Activated CD8-positive, alpha-beta memory T cell treated with anti-CD3 and anti-CD28 coated beads for 36 hours (primary cell): ENCODE results near the gene AUTS2. TPM values are rescaled to one million over a fixed set of nuclear protein-coding genes. Genes with fewer than 3 reads are reported as not detected.

ENCODE experiments used
- CTCF ChIA-PET: fragments of 350-600 bp; sonication (Branson Sonifier 250); formaldehyde crosslinking; loops from one replicate; lab custom pipeline; 2021; ENCODE audit warnings: antibody characterized with exemption; lab: Charles Lee
- POLR2A ChIA-PET: fragments of 350-600 bp; sonication (Branson Sonifier 250); formaldehyde crosslinking; loops from one replicate; lab custom pipeline; 2021; ENCODE audit warnings: antibody characterized with exemption; lab: Charles Lee
- total RNA-seq, 2 experiments: library from RNA; stranded (reverse); gene quantifications; one replicate each; pipeline ENCODE4 v1.2.3, GENCODE V29; 2021

The AUTS2 gene
- total RNA-seq, 2 experiments from 2014 or later: 3.4 to 3.5 TPM

DNA sequence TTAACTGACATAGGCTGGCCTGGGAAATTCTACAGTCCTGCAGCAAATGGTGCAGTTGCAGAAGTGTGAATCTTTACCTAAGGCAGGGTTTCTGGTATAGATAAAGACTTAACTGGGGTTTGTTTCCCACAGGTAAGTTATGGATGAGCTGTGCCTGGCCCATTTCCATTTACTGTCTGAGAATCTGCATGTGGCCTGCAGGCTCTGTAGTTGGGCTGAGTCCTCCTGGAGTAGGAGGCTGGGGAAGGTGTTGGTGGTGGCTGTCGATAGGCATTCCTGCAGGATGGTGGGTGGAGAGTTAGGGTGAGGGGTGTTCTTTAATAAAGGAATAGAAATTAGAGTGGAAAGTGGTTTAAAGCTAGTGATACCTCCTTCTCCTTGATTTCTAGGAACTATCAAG is 193.5 kb downstream of the AUTS2 start:
- ChIA-PET CTCF (no interaction called here), POLR2A (no interaction called here)

DNA sequence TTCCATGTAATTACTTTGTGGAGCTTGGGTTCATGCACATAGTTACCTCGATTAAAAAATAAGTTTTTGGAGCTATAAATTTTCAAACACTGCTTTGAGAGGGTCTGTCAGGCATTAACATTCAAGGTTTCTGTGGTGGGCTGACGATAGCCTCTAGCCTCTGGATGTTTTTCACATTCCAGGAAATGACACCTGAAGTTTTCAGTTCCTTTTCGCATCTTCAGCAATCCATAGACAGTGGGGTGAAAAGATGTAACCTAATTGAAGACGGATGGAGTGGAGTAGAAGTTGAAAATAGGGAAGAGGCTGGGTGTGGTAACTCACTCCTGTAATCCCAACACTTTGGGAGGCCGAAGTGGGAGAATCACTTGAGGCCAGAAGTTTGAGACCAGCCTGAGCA is 197.7 kb downstream of the AUTS2 start:
- ChIA-PET CTCF (no interaction called here), POLR2A (no interaction called here)

DNA sequence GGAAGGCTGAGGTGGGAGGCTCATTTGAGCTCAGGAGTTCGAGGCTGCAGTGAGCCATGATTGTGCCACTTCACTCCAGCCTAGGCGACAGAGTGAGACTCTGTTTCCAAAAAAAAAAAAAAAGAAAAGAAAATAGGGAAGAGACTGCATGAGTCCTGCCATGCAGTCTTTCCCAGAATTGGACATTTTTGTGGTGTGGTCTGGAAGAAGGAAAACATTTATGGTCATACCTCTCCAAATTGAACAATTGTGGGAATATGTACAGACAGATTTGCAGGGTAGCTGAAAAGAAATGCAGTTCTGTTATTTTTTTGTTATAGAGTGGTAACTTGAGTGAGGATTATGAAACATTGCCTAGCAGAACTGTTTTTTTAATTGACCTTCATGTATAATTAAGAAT is 198.1 kb downstream of the AUTS2 start:
- ChIA-PET CTCF (no interaction called here), POLR2A (no interaction called here)

DNA sequence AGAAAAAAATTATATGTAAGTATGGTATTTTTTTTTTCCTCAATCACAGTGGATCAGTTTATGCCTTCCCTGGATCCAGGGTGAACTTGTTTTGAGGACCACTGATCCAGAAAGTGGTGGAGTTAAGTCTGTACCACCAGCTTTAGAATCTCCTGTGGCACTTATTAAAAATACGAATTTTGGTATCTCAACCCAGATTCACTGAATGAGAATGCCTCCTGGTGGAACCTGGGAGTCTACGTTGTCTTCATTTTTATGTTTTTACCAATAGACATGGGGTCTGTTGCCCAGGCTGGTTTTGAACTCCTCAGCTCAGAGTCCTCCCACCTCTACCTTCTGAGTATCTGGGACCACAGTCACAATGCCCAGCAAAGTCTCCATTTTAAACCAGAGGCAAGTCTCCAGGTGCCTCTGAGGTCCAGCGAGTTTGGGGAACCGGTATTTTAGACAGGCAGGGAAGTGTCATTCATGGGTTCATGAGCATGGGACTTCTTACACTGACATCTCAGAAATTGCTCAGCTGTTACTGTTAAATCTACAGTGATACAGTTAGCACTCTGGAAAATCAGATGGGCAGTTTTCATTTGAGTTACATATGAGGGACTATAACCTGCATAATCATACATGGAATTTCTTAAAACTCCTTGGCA is 200.9 kb downstream of the AUTS2 start:
- CTCF ChIA-PET: no interaction called here
- POLR2A ChIA-PET: no interaction called here

DNA sequence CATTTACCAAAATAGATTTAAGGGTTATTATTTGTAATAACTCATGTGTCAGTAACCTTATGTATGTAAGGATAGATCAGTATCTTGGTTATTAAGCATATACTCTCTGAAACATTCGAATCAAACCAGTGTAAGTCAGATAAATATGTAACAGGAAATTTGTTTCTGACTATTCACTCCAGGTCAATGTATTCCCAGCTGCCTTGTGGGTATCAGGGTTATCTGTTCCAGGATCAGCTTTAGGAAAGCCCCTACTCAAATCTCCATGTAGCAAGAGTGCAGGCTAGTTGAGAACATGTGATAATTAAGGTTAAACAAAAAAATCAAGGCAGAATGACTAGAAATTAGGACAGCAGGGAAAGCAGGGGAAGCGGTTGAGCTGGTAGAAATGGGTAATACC is 201.7 kb downstream of the AUTS2 start:
- CTCF ChIA-PET: no interaction called here
- POLR2A ChIA-PET: no interaction called here

DNA sequence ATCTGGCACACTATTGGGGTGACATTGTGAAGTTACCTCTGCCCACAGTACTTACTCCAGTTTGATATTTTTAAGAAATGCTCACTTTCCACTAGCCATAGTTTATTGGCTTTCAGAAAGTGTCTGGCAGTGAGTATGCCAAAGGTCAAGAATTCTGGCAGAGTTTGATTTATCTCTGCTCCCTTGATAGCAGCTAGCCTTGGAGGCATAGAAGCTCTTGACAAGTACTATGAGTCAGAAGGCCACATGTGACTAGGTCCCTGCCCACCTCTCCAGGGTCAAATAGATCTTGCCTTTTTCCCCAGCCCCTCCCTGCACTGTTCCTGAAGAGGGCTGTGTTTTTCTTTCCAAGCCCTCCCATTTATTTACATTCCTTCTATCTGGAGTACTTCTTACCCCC is 202.2 kb downstream of the AUTS2 start:
- CTCF ChIA-PET: no interaction called here
- POLR2A ChIA-PET: no interaction called here

DNA sequence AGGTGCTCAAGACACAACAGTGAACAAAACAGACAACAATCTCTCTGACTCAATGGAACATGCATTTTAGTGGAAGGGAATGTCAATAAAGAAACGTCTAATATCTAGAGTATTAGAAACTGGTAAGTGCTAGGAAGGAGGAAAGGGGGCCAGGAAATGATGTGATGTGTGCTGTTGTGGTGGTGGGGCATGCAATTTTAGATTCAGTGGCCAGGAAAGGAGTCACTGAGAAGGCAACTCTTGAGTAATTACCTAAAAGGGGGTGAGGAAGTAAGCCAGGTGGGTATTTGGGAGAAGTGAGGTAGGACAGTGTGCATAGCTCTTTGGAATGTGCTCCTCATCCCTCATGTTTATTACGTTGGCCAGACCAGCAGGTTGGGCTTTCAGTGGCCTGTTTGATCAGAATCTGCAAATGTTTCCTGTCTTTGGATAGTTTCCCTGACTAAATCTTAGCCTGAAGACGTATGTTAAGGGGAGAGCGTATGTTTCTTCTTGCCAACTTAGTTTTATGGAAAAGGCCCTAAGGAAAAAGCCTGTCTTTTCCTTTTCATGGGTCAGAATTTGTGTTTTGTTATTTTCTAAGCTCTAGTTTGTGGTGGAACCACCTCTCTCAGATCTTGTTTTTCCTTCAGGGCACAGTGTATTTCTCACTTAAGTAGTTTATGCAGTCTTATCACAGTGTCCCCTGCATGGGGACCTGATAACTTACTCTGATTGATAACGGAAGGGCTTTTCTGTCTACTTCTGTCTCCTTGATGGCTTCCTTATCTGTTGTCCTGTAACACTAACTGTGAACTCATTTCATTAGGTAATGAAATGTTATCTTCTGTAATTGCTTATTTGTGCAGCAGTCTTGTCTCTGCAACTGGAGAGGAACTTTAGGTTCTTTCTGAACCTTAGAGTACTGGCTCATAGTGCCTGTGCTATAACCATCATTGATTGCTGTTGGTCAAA is 203.7 kb downstream of the AUTS2 start:
- ChIA-PET POLR2A (no interaction called here), CTCF (no interaction called here)

DNA sequence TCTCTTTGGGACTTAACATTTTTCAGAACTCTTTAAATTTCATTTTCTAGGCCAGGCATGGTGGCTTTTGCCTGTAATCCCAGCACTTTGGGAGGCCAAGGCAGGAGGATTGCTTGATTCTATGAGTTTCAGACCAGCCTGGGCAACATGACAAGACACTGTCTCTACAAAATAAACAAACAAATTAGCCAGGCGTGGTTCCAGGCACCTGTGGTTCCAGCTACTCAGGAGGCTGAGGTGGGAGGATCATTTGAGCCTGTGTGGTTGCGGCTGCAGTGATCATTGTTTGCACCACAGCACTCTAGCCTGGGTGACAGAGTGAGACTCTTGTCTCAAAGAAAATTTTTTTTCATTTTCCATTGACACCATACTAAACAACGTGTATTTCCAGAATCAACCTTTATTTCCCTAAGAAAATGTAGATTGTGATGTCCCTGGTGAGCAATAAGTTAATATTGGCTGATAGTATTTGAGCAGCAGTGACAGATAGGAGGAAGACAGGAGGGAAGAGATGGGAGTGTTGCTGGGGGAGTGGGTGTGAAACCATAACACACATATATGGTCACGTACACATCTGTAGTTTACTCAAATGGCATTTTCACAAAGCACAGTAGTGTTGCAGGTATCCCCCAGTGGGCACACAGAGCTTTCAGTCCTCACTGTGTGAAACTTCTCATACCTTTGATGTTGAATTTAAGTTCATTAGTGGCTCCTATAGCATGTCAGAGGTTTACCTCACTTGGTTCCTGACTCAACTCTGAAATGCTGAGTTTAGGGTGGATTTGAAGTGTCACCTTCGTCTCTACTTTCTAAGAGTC is 205.6 kb downstream of the AUTS2 start:
- ChIA-PET CTCF (no interaction called here), POLR2A (interaction anchor here (0.8 kb wide), 1 partner anchor 65 kb away, joined by 3 read pairs; no protein-coding TSS in a partner anchor)

DNA sequence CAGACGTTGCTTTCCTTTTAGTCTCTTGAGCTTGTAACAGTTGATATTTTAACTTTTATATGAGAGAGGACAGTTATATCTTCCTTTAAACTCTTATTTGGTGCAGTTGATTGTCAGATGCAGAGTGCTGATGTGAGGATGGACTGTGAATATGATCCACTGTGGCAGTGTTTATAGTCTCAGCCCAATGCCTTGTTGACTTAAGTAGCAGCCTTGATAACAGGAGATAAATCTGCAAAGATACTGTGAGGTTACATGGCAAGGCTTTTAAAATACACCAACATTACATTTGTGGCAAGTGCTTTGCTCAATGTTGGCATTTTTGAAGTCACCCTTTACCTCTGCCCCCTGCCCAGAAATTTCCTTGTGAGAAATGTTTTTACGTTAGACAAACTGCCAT is 206.7 kb downstream of the AUTS2 start:
- ChIA-PET POLR2A (interaction anchor here (0.7 to 0.8 kb wide), 2 partner anchors 20 to 67 kb away, joined by 3 read pairs; no protein-coding TSS in a partner anchor), CTCF (no interaction called here)

DNA sequence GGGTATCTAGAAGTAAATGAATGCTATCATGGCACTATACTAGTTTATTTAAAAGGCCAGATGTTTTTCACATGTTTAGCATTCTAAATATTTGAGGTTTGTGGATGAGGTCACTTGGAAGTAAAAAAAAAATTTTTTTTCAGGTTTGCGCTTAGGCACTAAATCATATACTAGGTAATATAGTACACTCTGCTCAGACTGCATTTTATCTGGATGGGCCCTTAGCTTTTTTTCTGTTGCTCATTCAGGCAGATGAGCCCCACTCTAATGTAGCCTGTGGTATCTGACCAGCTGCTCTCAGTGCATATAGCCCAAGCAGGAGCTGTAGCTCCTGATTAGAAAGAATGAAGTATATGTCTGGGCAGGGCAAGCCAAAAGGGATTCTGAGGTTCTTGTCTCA is 210.1 kb downstream of the AUTS2 start:
- ChIA-PET POLR2A (no interaction called here), CTCF (no interaction called here)

DNA sequence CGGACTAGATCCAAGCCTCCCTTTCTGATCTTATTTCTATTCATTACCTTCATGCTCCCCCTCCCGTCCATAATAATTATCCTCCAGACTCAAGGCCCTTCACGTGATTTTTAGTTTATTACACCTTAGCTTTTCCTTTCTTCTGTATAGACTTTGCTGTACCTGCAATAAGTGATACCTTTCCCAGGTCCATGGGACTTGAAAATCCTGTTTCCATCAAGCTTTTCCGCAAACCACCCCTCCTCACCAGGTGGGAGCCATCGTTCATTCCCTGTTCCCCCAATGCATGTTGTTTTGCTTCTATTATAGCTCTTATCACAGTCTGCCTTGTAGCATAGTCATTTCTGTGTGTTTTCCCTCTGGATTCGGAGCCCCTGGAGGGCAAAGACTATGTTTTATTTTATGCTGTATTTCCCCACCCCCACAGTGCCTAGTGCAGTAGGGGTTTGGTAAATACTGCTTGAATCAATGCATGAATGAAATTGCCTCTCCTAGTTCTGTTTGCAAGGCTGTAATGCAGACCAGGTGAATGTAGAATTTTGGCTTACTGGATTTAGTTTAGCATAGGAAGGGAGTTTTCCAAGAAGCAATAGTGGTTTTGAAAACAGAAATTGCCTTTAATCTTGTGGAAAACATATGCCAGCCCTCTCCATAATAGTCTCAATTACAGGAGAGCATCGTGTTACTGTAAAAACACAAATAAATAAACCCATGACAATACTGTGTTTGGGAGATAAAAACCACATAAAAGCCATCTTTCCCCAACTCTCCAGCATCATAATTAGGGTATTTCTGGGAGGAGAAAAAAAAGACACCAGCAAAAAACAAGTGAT is 213.4 kb downstream of the AUTS2 start:
- ChIA-PET CTCF (no interaction called here), POLR2A (no interaction called here)

DNA sequence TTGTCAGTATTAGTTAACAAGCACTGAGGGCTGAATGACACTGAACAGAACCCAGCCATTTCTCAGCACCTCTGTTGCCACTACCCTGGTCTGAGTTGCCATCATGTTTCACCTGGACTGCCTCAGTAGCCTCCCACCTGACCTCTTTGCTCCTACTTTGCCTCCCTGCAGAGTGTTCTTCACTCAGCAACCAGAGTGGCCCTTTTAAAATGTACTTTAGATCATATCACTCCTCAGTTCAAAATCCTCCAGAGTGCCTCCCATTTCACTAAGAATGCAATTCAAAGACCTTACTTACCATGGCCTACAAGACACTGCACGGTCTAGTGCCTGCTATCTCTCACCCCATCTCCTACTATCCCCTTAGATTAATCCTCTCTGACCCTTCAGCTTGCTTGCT is 214.5 kb downstream of the AUTS2 start:
- CTCF ChIA-PET: no interaction called here

DNA sequence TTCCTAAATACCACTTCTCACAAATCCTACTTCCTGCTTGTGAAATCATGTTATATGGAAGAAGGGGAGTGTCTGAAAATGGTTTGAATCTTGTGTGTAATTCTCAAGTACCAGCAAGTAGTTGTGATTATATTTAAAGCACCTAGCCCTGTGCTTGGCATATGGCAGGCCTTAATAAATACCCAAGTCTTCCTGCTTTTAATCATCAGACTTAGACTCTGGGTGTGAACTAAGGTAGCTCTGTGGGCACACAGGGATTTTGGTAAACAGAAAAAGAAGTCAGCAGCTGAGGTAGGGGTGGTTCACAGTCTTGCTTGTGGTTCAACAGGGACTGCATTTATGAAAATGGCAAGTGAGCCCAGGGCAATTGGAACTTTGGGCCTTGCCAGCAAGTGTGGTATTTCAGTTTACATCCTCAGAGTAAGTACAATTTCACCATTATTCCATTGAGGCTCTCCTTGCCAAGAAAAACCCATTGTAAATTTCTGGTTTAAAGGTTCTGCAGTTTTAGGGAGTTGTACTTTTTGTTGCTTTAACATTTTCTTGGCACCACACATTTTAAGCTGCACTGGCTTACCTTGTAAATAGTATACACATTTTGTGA is 215.5 kb downstream of the AUTS2 start:
- ChIA-PET CTCF (no interaction called here), POLR2A (no interaction called here)

More for the DNA sequence above, 214.5 kb downstream of the AUTS2 start:
- POLR2A ChIA-PET: no interaction called here

DNA sequence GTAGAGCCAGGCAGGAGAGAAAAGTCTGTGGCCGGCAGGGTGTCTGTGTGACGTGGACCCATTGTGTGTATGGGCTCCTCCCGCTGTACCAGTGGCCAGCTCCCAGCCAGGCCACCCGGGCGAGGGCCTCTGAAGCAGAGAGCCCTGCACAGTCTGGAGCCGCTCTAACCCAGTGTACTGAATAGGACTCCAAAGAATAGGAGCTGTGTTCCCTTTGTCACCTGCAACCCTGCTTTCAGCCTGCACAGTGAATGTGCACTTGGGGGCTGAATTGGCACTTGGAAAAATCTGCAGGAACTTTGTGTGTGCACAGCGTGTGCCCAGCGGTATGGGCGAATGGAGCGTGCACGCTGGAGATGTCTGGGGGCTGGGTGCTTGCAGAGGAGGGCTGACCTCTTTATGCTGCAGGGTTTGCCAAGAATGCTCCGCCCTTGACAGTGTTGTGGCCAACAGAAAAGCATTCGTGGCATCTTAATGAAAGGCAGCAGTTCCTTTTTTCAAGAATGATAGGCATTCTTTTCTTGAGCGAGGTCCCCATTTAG is 216.2 kb downstream of the AUTS2 start:
- ChIA-PET CTCF (no interaction called here), POLR2A (no interaction called here)

DNA sequence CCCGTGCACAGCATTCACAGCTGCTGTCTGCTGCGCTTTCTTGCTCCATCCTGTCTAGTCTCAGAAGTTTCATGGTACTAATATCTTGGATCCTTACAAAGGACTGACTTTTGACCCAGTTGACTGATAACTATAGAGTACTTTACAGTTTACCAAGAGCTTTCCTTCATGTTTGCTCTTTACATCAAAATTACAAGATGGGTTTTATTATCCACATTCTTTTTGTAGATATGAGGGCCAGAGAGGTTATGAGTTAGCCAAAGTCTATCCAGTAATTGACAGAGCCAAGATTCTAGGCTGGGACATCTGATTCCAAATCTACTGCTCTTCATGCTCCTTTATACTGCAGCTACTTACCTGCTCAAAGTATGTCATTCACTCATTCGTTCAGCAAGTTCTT is 218.2 kb downstream of the AUTS2 start:
- ChIA-PET CTCF (no interaction called here), POLR2A (no interaction called here)

DNA sequence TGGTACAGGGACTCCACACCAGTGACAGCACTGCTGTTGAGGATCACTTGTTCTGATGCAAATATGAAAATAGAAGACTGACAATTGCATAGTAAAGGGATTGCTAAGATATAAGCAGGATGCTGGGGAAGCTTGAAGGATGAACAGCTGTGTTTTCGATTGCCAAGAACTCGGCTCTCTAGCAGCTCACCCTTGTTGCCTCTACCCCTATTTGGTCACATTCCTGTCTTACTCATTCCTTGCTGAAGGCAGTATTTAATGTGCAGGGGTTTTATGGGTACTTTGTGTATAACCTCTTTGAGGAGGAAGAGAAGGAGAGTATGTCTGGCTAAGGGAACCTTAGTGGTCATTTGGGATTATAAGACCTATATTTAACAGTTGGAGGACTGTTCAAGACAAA is 218.8 kb downstream of the AUTS2 start:
- POLR2A ChIA-PET: no interaction called here
- CTCF ChIA-PET: no interaction called here

DNA sequence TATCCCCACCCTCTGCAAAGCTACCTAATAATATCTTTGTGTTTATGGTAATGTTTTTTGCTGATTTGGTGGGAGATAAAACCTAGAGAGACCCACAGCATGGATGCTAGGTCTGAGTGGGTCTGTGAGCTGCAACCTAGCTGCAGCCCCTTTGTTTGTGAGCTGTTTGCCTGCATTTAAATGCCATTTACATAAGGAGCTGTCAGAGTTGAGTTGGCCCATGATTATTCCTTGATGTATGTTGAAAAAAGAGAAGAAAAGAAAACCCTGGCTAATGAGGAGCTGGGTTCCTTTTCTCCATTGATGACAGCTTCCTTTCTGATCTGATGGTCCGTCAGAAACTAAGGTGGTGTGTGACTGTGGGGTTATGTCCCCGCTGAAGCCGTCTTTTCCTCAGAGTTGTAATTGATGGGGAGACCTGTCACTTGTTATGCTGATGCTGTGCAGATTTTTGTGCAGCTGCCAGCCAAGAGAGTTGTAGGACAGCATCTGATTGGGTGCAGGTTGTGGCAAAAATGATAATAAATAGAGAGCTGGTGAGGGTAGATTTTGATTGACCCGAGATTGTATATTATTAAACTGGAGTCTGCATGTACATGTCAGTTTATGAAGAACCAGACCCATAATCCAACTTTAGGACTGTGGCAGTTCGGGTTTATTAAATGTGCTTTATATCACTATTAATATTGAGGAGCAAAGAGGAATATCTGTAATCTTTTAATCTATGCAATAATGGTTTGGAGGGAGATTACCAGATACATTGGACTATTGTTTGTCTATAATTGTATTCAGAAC is 219.8 kb downstream of the AUTS2 start:
- ChIA-PET CTCF (no interaction called here), POLR2A (no interaction called here)
